HG03558 (cell line): Measurements from ENCODE around the gene IPO5.

ENCODE experiments used
- ATAC-seq: cut with Tn5 transposase; IDR thresholded peaks from one replicate; pipeline ENCODE4 v1.9.1; 2021; ENCODE audit warnings: moderate number of reproducible peaks; ENCODE audit not compliant: unreplicated experiment; ENCODE audit errors: extremely low read depth

Gene IPO5

DNA sequence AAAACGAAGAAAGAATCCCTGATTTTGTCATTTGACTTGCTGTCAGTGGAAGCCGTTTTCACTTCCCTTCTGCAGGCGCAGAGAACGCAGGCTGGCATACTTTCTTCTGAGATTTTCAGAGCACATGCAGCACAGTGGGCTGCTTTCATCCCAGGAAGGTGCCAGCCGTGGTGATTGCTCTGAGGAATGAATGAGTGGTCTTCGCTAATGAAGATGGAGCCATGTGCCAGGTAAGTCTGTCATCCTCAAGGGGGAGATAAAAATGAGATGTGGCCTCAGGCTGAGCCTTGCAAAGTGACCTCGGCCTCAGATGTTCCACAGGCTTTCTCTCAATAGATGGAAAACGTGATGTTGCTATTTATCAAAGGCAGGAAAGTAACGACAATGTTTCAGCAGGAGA lies 94.8 kb downstream of the IPO5 start:
- no peak for ATAC-seq

- ATAC-seq: no peak
These were observed 96.6 kb downstream of the IPO5 start for GRCh38 chr13:98050041-98050466.

GRCh38 chr13:98052412-98052811 lies 98.9 kb downstream of the IPO5 start:
- ATAC-seq: no peak

- ATAC-seq: no peak
These were observed 100.8 kb downstream of the IPO5 start for GRCh38 chr13:98054301-98054700.

DNA sequence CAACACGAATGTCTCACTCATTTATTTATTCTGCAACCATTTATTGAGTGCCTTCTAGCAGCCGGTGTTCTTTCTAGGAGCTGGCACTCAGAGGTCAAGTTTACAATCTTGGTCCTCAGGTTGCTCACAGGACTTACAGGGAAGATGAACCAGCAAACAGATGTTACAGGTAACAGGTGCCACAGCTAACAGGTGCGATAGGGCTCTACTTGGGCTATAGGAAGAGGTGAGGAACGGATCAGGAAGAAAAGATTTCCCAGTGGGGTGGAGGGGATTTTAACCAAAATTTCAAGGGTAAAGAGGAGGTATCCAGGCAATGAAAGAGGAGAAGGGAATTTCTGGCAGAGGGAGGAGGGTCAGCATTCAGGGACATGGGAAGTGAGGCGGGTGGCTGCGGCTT lies 102.1 kb downstream of the IPO5 start:
- ATAC-seq: no peak

GRCh38 chr13:98056839-98057410 lies 103.5 kb downstream of the IPO5 start:
- no peak for ATAC-seq

DNA sequence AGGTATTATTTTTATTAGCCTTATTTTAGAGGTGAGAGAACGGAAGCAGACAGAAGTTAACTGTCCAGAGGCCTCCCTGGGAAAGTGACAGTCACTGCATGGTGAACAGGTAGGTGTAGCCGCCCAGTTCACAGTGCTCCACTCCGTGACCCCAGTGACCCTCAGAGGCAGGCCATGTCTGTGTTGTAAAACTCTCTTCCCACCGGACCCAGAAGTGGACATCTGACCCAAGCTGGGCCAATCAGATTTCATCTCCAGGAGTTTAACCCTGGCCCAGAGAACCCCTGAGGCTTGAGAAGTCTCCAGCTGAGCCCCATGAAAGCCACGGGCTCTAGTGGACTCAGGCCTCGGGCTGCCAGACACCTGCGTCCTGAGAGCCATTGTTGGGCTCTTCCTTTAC lies 105.8 kb downstream of the IPO5 start:
- no peak for ATAC-seq

- ATAC-seq: no peak
These were observed 106.8 kb downstream of the IPO5 start for GRCh38 chr13:98060282-98060681.

- no peak for ATAC-seq
These were observed 112.0 kb downstream of the IPO5 start for GRCh38 chr13:98065468-98065867.

DNA sequence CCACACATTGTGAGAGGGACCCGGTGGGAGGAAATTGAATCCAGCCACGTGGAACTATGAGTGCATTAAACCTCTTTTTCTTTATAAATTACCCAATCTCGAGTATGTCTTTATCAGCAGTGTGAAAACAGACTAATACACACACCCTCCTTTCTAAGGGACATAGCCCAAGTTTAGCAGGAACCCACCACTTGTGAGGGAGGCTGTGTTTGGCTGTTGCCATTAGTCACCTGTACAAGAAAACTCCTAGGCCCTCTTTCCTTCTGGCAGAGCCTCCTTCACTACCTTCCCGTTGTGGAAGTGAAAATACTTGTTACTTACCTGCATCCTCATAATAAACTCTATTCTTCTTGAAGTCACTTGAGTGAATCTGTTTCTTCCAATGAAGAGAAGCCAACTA lies 113.2 kb downstream of the IPO5 start:
- no peak for ATAC-seq

DNA sequence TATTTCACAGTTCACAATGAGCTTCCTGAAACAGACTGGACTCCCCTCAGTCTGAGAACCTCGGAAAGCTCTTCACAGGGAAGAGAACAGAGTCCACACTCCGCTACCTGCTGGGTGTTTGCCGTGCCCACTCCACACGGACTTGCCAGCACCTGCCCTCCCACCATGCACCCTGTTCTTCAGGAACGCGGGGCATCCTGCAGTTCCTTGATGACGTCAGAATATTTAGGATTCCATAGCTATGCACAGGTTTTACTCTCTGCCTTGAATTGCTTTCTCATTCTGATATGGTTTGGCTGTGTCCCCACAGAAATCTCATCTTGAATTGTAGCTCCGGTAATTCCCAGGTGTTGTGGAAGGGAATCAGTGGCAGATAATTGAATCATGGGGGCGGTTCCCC lies 115.0 kb downstream of the IPO5 start:
- no peak for ATAC-seq

DNA sequence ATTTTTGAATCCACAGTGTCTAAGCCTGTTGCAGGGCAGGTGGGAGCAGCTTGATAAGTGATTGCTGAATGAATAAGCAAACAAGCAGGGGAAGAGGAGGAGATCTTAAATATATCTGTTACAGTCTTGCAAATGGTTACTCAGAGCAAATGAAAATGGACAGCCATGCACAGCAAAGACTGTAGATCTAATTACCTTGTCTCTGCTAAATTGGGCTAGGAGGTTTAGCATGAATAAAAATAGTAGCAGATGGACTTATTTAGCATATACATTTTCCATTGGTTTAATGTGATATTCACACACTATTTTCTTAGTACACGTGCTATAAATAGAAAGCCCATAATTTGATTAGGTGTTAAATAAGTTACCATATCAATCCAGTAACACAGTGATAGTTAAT lies 116.5 kb downstream of the IPO5 start:
- ATAC-seq: no peak

DNA sequence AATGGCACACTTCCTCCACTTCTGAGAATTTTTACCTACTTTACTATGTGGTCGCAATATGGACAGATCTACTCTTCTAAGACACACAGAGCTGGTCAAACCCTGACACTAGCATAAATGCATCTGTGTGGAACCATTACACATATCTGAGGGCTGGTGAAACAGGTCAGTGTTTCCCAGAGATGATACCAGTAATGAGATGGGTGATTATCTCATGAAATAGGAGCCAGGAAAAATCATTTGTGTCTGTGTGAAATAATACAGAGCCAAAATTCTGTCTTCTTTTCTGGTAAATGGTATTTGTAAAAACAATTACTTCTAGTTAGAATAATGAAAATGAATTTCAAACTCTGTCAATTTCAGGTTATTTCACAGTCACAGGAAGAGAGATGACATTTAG lies 117.8 kb downstream of the IPO5 start:
- ATAC-seq: no peak

GRCh38 chr13:98072476-98072875 lies 119.0 kb downstream of the IPO5 start:
- ATAC-seq: no peak
